Measurements from ENCODE around the gene DDX11.

The DDX11 gene

GRCh38 chr12:31035967-31036665 lies 37.5 kb upstream of the DDX11 start:
- peaks cover 7% of the 10 kb centered on the region for H3K4me1 ChIP-seq (ENCODE audit: control insufficient read depth, insufficient read depth, low read length)
- no peak overlapping the region for H3K27ac ChIP-seq (ENCODE audit: extremely low read depth, low read depth, low read length)
- no peaks in the 10 kb centered on the region for H3K36me3 ChIP-seq (ENCODE audit: control insufficient read depth in 2 of 2, insufficient read depth in 1 of 2, low read length in 2 of 2)
- no peak overlapping the region for H3K4me3 ChIP-seq (ENCODE audit: low read depth, low read length)
- ChIA-PET POLR2A (no interaction called here), CTCF (no interaction called here)
- H3K9me3 ChIP-seq (ENCODE audit: control insufficient read depth, insufficient read depth, low read depth, low read length), result no peaks in the 10 kb centered on the region
- TF ChIP-seq ZFHX2 (tag by site-specific recombination; conservative IDR thresholded peaks at IDR 0.05) (peak; percentile 78), PRDM1 (tag by site-specific recombination; IDR thresholded peaks at IDR 0.05) (0 out of 2 replicates have a peak, but pooled peaks have one; percentile 15), ZNF239 (tag by site-specific recombination; IDR thresholded peaks at IDR 0.05) (no peak), EGR2 (tag by site-specific recombination; IDR thresholded peaks at IDR 0.05; ENCODE audit: low read depth) (peak; percentile 57; the same call in 1 of the 2 replicates), GLIS1 (tag by site-specific recombination; IDR thresholded peaks at IDR 0.05) (peak; percentile 32), MEIS1 (CRISPR knock-in tag; IDR thresholded peaks at IDR 0.05; ENCODE audit: borderline replicate concordance) (no peak), ZNF600 (tag by site-specific recombination; IDR thresholded peaks at IDR 0.05) (0 out of 2 replicates have a peak, but pooled peaks have one; percentile 12), ZNF157 (tag by site-specific recombination; IDR thresholded peaks at IDR 0.05) (no peak), ZBTB48 (tag by site-specific recombination; IDR thresholded peaks at IDR 0.05) (0 out of 2 replicates have a peak, but pooled peaks have one; percentile 36)
- TF ChIP-seq, protein P1, sequence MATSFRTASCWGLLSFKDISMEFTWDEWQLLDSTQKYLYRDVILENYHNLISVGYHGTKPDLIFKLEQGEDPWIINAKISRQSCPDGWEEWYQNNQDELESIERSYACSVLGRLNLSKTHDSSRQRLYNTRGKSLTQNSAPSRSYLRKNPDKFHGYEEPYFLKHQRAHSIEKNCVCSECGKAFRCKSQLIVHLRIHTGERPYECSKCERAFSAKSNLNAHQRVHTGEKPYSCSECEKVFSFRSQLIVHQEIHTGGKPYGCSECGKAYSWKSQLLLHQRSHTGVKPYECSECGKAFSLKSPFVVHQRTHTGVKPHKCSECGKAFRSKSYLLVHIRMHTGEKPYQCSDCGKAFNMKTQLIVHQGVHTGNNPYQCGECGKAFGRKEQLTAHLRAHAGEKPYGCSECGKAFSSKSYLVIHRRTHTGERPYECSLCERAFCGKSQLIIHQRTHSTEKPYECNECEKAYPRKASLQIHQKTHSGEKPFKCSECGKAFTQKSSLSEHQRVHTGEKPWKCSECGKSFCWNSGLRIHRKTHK (tag by site-specific recombination; IDR thresholded peaks at IDR 0.05), result no peak
- TF ChIP-seq, protein P2, sequence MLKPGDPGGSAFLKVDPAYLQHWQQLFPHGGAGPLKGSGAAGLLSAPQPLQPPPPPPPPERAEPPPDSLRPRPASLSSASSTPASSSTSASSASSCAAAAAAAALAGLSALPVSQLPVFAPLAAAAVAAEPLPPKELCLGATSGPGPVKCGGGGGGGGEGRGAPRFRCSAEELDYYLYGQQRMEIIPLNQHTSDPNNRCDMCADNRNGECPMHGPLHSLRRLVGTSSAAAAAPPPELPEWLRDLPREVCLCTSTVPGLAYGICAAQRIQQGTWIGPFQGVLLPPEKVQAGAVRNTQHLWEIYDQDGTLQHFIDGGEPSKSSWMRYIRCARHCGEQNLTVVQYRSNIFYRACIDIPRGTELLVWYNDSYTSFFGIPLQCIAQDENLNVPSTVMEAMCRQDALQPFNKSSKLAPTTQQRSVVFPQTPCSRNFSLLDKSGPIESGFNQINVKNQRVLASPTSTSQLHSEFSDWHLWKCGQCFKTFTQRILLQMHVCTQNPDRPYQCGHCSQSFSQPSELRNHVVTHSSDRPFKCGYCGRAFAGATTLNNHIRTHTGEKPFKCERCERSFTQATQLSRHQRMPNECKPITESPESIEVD (tag by site-specific recombination; IDR thresholded peaks at IDR 0.05), result peak; percentile 42; the same call in 1 of the 2 replicates

GRCh38 chr12:31037028-31037427 lies 36.6 kb upstream of the DDX11 start:
- no peaks in the 10 kb centered on the region for H3K9me3 ChIP-seq (ENCODE audit: control insufficient read depth, insufficient read depth, low read depth, low read length)
- no peaks in the 10 kb centered on the region for H3K36me3 ChIP-seq (ENCODE audit: control insufficient read depth in 2 of 2, insufficient read depth in 1 of 2, low read length in 2 of 2)
- no peak overlapping the region for H3K4me3 ChIP-seq (ENCODE audit: low read depth, low read length)
- peaks cover 7% of the 10 kb centered on the region for H3K4me1 ChIP-seq (ENCODE audit: control insufficient read depth, insufficient read depth, low read length)
- H3K27ac ChIP-seq (ENCODE audit: extremely low read depth, low read depth, low read length), result no peak overlapping the region
- POLR2A ChIA-PET, result no interaction called here
- CTCF ChIA-PET, result no interaction called here
- no peak for TF ChIP-seq ZNF549 (tag by site-specific recombination; IDR thresholded peaks at IDR 0.05)
- TF ChIP-seq, protein P3, sequence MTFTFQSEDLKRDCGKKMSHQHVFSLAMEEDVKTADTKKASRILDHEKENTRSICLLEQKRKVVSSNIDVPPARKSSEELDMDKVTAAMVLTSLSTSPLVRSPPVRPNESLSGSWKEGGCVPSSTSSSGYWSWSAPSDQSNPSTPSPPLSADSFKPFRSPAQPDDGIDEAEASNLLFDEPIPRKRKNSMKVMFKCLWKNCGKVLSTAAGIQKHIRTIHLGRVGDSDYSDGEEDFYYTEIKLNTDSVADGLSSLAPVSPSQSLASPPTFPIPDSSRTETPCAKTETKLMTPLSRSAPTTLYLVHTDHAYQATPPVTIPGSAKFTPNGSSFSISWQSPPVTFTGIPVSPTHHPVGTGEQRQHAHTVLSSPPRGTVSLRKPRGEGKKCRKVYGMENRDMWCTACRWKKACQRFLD (tag by site-specific recombination; IDR thresholded peaks at IDR 0.05), result no peak
- no peak for TF ChIP-seq ZNF274 (IDR thresholded peaks at IDR 0.05; ENCODE audit: low read length)
- TF ChIP-seq ZNF274 (tag by site-specific recombination; IDR thresholded peaks at IDR 0.05; ENCODE audit: borderline replicate concordance), result no peak
- TF ChIP-seq PRDM2 (tag by site-specific recombination; IDR thresholded peaks at IDR 0.05; ENCODE audit: borderline replicate concordance), result no peak
- TF ChIP-seq ZNF248 (tag by site-specific recombination; IDR thresholded peaks at IDR 0.05), result no peak
- TF ChIP-seq ZBTB7A (tag by site-specific recombination; IDR thresholded peaks at IDR 0.05; ENCODE audit: low read depth), result no peak
- no peak for TF ChIP-seq ZNF10 (tag by site-specific recombination; IDR thresholded peaks at IDR 0.05)
- TF ChIP-seq, protein P4, sequence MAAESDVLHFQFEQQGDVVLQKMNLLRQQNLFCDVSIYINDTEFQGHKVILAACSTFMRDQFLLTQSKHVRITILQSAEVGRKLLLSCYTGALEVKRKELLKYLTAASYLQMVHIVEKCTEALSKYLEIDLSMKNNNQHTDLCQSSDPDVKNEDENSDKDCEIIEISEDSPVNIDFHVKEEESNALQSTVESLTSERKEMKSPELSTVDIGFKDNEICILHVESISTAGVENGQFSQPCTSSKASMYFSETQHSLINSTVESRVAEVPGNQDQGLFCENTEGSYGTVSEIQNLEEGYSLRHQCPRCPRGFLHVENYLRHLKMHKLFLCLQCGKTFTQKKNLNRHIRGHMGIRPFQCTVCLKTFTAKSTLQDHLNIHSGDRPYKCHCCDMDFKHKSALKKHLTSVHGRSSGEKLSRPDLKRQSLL (tag by site-specific recombination; IDR thresholded peaks at IDR 0.05), result no peak
- no peak for TF ChIP-seq GLIS1 (tag by site-specific recombination; IDR thresholded peaks at IDR 0.05)
- TF ChIP-seq REPIN1 (tag by site-specific recombination; IDR thresholded peaks at IDR 0.05; ENCODE audit: low read depth), result no peak
- TF ChIP-seq ZNF266 (tag by site-specific recombination; IDR thresholded peaks at IDR 0.05; ENCODE audit: low read depth), result no peak

Data from HEK293 (cell line).